ENCODE measurements around the gene EPS8.

The EPS8 gene

DNA sequence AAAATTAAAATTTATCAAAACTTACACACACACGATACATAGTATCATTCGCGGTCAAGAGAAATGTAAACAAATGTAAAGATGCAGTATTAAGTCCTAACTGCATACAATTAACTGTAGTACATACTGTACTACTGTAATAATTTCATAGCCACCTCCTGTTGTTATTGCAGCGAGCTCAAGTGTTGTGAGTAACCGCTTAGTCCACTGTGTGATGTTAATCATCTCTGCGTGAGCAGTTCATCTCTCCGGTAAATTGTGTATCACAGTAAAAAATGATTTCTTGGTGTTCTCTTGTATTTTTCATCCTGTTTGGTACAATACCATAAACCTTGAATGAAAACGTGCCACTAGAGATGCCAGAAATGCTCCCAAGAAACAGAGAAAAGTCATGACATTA, 6.5 kb downstream of the EPS8 start:
- Histone ChIP-seq H3K4me2 (ENCODE audit: low read depth, low read length, poor library complexity, severe bottlenecking) (no peak overlapping the region), H3K36me3 (ENCODE audit: insufficient read depth, low read length) (no peaks in the 10 kb centered on the region), H2AFZ (ENCODE audit: low read length) (no peak overlapping the region), H3K4me3 (ENCODE audit: low read length, poor library complexity, severe bottlenecking) (no peak overlapping the region), H3K79me2 (ENCODE audit: insufficient read depth, low read length) (no peaks in the 10 kb centered on the region), H3F3A (ENCODE audit: low read depth) (no peaks in the 10 kb centered on the region), H3K9me3 (ENCODE audit: insufficient read depth, low read depth, low read length) (no peaks in the 10 kb centered on the region), H4K20me1 (ENCODE audit: insufficient read depth, low read length, poor library complexity, severe bottlenecking) (no peaks in the 10 kb centered on the region), H3K9me2 (replicated peaks; ENCODE audit: low read depth, low read length) (no peaks in the 10 kb centered on the region), H3K27me3 (ENCODE audit: insufficient read depth, low read length, poor library complexity, severe bottlenecking) (no peaks in the 10 kb centered on the region), H3K9ac (ENCODE audit: low read depth, low read length, poor library complexity, severe bottlenecking) (no peak overlapping the region), H3K4me1 (ENCODE audit: insufficient read depth, low read length, poor library complexity, severe bottlenecking) (no peaks in the 10 kb centered on the region)
- no peak for TF ChIP-seq CTCF (conservative IDR thresholded peaks at IDR 0.05; ENCODE audit: low read length)

GRCh38 chr12:15779925-15780324, 9.3 kb downstream of the EPS8 start:
- Histone ChIP-seq H2AFZ (ENCODE audit: low read length) (no peak overlapping the region), H3K9me2 (replicated peaks; ENCODE audit: low read depth, low read length) (no peaks in the 10 kb centered on the region), H3K79me2 (ENCODE audit: insufficient read depth, low read length) (no peaks in the 10 kb centered on the region), H3K4me2 (ENCODE audit: low read depth, low read length, poor library complexity, severe bottlenecking) (no peak overlapping the region), H3K36me3 (ENCODE audit: insufficient read depth, low read length) (no peaks in the 10 kb centered on the region), H3K4me3 (ENCODE audit: low read length, poor library complexity, severe bottlenecking) (no peak overlapping the region), H3K9ac (ENCODE audit: low read depth, low read length, poor library complexity, severe bottlenecking) (no peak overlapping the region), H3K4me1 (ENCODE audit: insufficient read depth, low read length, poor library complexity, severe bottlenecking) (no peaks in the 10 kb centered on the region), H3K27me3 (ENCODE audit: insufficient read depth, low read length, poor library complexity, severe bottlenecking) (no peaks in the 10 kb centered on the region), H3F3A (ENCODE audit: low read depth) (no peaks in the 10 kb centered on the region), H3K9me3 (ENCODE audit: insufficient read depth, low read depth, low read length) (no peaks in the 10 kb centered on the region), H4K20me1 (ENCODE audit: insufficient read depth, low read length, poor library complexity, severe bottlenecking) (no peaks in the 10 kb centered on the region)
- no peak for TF ChIP-seq CTCF (conservative IDR thresholded peaks at IDR 0.05; ENCODE audit: low read length)
- no peak for TF ChIP-seq EZH2phosphoT487 (IDR thresholded peaks at IDR 0.05; ENCODE audit: borderline replicate concordance)

DNA sequence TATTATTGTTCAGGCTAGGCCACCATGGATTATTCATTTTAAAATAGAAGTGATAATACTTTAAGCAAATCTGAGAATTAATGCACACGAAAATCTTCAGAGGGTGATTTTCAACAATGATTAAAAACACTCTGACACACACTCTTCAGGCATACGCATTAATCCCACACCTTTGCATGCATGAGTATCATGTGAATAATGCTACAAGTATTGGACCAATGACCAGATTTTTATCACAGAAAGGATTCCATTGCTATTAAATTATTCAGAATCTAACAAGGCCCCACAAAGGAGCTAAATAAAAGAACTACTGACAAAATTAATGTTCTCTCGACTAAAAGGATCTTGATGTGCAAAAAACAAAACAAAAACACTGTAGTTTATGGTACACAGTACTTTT, 11.1 kb downstream of the EPS8 start:
- no peak overlapping the region for H2AFZ ChIP-seq (ENCODE audit: low read length)
- no peaks in the 10 kb centered on the region for H3K79me2 ChIP-seq (ENCODE audit: insufficient read depth, low read length)
- no peaks in the 10 kb centered on the region for H3K9me3 ChIP-seq (ENCODE audit: insufficient read depth, low read depth, low read length)
- no peaks in the 10 kb centered on the region for H3K36me3 ChIP-seq (ENCODE audit: insufficient read depth, low read length)
- H3K27me3 ChIP-seq (ENCODE audit: insufficient read depth, low read length, poor library complexity, severe bottlenecking) = no peaks in the 10 kb centered on the region
- H3K4me3 ChIP-seq (ENCODE audit: low read length, poor library complexity, severe bottlenecking) = no peak overlapping the region
- no peaks in the 10 kb centered on the region for H3K4me1 ChIP-seq (ENCODE audit: insufficient read depth, low read length, poor library complexity, severe bottlenecking)
- no peaks in the 10 kb centered on the region for H3F3A ChIP-seq (ENCODE audit: low read depth)
- no peak overlapping the region for H3K4me2 ChIP-seq (ENCODE audit: low read depth, low read length, poor library complexity, severe bottlenecking)
- H3K9me2 ChIP-seq (replicated peaks; ENCODE audit: low read depth, low read length) = no peaks in the 10 kb centered on the region
- no peak overlapping the region for H3K9ac ChIP-seq (ENCODE audit: low read depth, low read length, poor library complexity, severe bottlenecking)
- TF ChIP-seq EZH2phosphoT487 (IDR thresholded peaks at IDR 0.05; ENCODE audit: borderline replicate concordance) (no peak), CTCF (conservative IDR thresholded peaks at IDR 0.05; ENCODE audit: low read length) (no peak)
- no peaks in the 10 kb centered on the region for H4K20me1 ChIP-seq (ENCODE audit: insufficient read depth, low read length, poor library complexity, severe bottlenecking)
